BLaER1 treated with 17β-estradiol and CSF1 and Interleukin-3, amounts not matched to agents 10 nM and 100 nM (cell line): ENCODE measurements around the gene LAMA2.

Experiments
- H3K27ac ChIP-seq, 11 experiments: shearing (Covaris generic); formaldehyde crosslinking; 2 replicates each; pipeline ENCODE4 v1.8.1; 2022
- H3K27me3 ChIP-seq, 11 experiments: shearing (Covaris generic); formaldehyde crosslinking; 2 replicates each; pipeline ENCODE4 v1.8.1; 2022
- H3K36me3 ChIP-seq, 11 experiments: shearing (Covaris generic); formaldehyde crosslinking; 2 replicates each; pipeline ENCODE4 v1.8.1; 2022
- H3K4me1 ChIP-seq, 10 experiments: shearing (Covaris generic); formaldehyde crosslinking; 2 replicates each; pipeline ENCODE4 v1.8.1; 2022
- H3K4me2 ChIP-seq, 11 experiments: shearing (Covaris generic); formaldehyde crosslinking; 2 replicates each; pipeline ENCODE4 v1.8.1; 2022
- H3K4me3 ChIP-seq, 10 experiments: shearing (Covaris generic); formaldehyde crosslinking; 2 replicates each; pipeline ENCODE4 v1.8.1; 2022
- H3K9ac ChIP-seq, 11 experiments: shearing (Covaris generic); formaldehyde crosslinking; 2 replicates each; pipeline ENCODE4 v1.8.1; 2022
- H3K9me3 ChIP-seq, 11 experiments: shearing (Covaris generic); formaldehyde crosslinking; replicated peaks in 1 of 11; 2 replicates each; pipeline ENCODE4 v1.8.1; 2022
- H4K20me1 ChIP-seq, 11 experiments: shearing (Covaris generic); formaldehyde crosslinking; 2 replicates each; pipeline ENCODE4 v1.8.1; 2022
- Cebpa-rat ChIP-seq, 11 experiments: shearing (Covaris generic); IDR thresholded peaks; 2 replicates each; pipeline ENCODE4 v1.8.1; 2022

The LAMA2 gene

DNA sequence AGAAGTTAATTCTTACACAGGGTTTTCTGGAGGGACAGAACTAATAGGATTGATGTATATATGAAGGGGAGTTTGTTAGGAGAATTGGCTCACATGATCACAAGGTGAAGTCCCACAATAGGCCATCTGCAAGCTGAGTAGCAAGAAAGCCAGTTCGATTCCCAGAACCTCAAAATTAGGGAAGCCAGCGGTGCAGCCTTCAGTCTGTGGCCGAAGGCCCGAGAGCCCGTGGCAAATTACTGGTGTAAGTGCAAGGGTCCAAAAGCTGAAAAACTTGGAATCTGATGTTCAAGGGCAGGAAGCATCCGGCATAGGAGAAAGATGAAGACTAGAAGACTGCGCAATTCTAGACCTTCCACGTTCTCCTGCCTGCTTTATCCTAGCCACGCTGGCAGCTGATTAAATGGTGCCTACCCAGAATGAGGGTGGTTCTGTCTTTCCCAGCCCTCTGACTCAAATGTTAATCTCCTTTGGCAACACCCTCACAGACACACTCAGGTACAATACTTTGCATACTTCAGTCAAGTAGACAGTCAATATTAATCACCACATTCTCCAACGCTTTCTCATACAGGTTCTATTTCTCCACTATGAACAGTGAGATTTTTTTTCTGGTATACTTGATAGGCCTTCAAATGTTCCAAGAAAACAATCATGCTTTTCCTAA lies 357.0 kb downstream of the LAMA2 start:
- H4K20me1 ChIP-seq, result no peaks in the 10 kb centered on the region
- no peak for TF ChIP-seq Cebpa-rat (IDR thresholded peaks at IDR 0.05)
- no peaks in the 10 kb centered on the region for H3K9me3 ChIP-seq
- no peak overlapping the region for H3K27ac ChIP-seq
- H3K9ac ChIP-seq, result no peak overlapping the region
- H3K4me2 ChIP-seq, result no peak overlapping the region
- no peaks in the 10 kb centered on the region for H3K27me3 ChIP-seq
- no peak overlapping the region for H3K4me3 ChIP-seq
- peaks cover 13 to 16% (median 15%) of the 10 kb centered on the region in 10 experiments for H3K4me1 ChIP-seq
- no peaks in the 10 kb centered on the region for H3K36me3 ChIP-seq

DNA sequence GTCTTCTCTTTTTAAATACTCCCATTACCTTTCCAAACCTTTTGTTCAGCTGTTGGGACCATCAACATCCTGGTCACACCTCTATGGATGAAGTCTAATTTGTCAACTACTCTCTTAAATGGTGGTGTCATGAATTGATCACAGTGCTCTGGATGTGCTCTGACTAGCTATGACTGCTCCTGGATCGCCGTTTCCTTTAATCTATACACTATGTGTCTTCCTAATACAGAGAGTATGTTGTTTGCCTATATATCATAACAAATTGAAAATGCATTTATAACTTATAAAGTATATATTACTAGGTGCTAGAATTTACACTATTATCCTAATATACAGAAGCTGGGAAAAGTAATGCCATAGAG lies 357.5 kb downstream of the LAMA2 start:
- Histone ChIP-seq H3K4me3 (no peak overlapping the region), H3K36me3 (no peaks in the 10 kb centered on the region), H3K9me3 (no peaks in the 10 kb centered on the region), H3K4me2 (no peak overlapping the region), H3K4me1 (peaks cover 8 to 10% (median 10%) of the 10 kb centered on the region in 10 experiments), H3K9ac (no peak overlapping the region), H3K27me3 (no peaks in the 10 kb centered on the region), H3K27ac (no peak overlapping the region), H4K20me1 (no peaks in the 10 kb centered on the region)
- no peak for TF ChIP-seq Cebpa-rat (IDR thresholded peaks at IDR 0.05)

- no peak overlapping the region for H3K4me3 ChIP-seq
- no peak overlapping the region for H3K9ac ChIP-seq
- TF ChIP-seq Cebpa-rat (IDR thresholded peaks at IDR 0.05), result no peak
- no peaks in the 10 kb centered on the region for H3K9me3 ChIP-seq
- no peak overlapping the region for H3K27ac ChIP-seq
- no peak overlapping the region for H3K4me2 ChIP-seq
- H3K27me3 ChIP-seq, result no peaks in the 10 kb centered on the region
- no peaks in the 10 kb centered on the region for H3K36me3 ChIP-seq
- H4K20me1 ChIP-seq, result no peaks in the 10 kb centered on the region
- H3K4me1 ChIP-seq, result no peaks in the 10 kb centered on the region
These were observed 359.6 kb downstream of the LAMA2 start for GRCh38 chr6:129242546-129242945.

- no peak overlapping the region for H3K4me3 ChIP-seq
- H4K20me1 ChIP-seq, result no peaks in the 10 kb centered on the region
- no peak for TF ChIP-seq Cebpa-rat (IDR thresholded peaks at IDR 0.05)
- H3K4me1 ChIP-seq, result no peaks in the 10 kb centered on the region
- no peak overlapping the region for H3K27ac ChIP-seq
- H3K36me3 ChIP-seq, result no peaks in the 10 kb centered on the region
- no peak overlapping the region for H3K4me2 ChIP-seq
- H3K27me3 ChIP-seq, result no peaks in the 10 kb centered on the region
- H3K9me3 ChIP-seq, result no peaks in the 10 kb centered on the region
- no peak overlapping the region for H3K9ac ChIP-seq
These were observed 360.4 kb downstream of the LAMA2 start for GRCh38 chr6:129243377-129243776.

DNA sequence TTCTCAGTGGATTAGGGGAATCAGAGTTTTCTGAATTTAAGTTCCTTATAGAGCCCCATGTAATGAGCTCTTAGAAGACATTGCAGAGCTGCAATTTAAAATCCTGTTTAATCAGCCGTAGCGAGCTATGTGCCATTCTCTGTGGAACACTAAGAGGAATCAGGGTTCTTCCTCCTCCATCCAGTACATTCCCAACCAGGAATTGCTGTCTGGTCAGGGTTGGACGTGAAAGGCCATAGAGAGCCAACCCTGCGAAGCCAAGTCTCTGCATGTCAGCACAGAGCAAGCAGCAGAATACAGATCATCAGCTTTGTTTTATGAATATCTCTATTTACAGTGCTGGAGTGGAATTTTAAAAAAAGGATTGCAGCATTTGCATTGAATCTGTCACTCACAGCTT lies 366.0 kb downstream of the LAMA2 start:
- H3K4me2 ChIP-seq, result no peak overlapping the region
- no peaks in the 10 kb centered on the region for H4K20me1 ChIP-seq

GRCh38 chr6:129251669-129252376 lies 368.9 kb downstream of the LAMA2 start:
- no peaks in the 10 kb centered on the region for H3K27me3 ChIP-seq
- no peaks in the 10 kb centered on the region for H3K9me3 ChIP-seq
- H3K4me3 ChIP-seq, result no peak overlapping the region
- H3K36me3 ChIP-seq, result no peaks in the 10 kb centered on the region
- H3K4me1 ChIP-seq, result no peaks in the 10 kb centered on the region
- H3K27ac ChIP-seq, result no peak overlapping the region
- TF ChIP-seq Cebpa-rat (IDR thresholded peaks at IDR 0.05), result no peak
- H4K20me1 ChIP-seq, result no peaks in the 10 kb centered on the region
- H3K4me2 ChIP-seq, result no peak overlapping the region
- H3K9ac ChIP-seq, result no peak overlapping the region

More for the DNA sequence above, 366.0 kb downstream of the LAMA2 start:
- Histone ChIP-seq H3K27me3 (no peaks in the 10 kb centered on the region), H3K4me1 (no peaks in the 10 kb centered on the region), H3K9me3 (no peaks in the 10 kb centered on the region), H3K27ac (no peak overlapping the region), H3K4me3 (no peak overlapping the region), H3K36me3 (no peaks in the 10 kb centered on the region), H3K9ac (no peak overlapping the region)
- no peak for TF ChIP-seq Cebpa-rat (IDR thresholded peaks at IDR 0.05)

DNA sequence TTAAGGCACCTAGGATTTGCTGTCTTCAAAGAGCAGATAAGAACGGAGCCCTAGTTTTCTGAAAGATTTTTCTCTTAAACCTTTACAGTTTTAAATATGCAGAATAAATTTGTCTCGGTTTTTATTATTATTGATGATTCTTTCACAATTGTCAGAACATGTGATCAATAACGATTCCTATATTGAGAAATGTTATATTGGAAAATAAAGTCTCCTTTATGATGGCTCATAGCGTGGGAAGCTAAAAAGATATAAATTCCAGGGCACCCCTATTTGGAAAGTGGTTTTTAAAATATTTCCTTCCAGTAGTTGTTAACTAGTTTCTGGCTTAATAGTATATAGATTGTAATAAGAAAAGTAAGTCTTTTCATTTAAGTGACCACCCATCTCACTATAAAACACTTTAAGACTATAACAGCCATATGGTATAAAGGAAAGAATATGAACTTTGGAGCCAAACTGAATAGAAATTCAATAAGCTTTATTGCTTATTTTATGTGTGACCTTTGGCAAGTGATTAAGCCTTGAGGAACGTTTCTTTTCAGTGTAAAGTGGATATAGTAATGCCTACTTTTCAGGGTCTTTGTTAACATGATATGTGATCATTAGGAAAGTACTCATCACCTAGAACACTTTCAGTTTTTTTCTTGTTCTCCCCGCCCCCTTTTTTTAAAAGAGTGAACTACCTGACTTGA lies 369.6 kb downstream of the LAMA2 start:
- H3K27ac ChIP-seq, result no peak overlapping the region
- H3K4me1 ChIP-seq, result no peaks in the 10 kb centered on the region
- H3K36me3 ChIP-seq, result no peaks in the 10 kb centered on the region
- TF ChIP-seq Cebpa-rat (IDR thresholded peaks at IDR 0.05), result no peak
- no peaks in the 10 kb centered on the region for H3K9me3 ChIP-seq
- H4K20me1 ChIP-seq, result no peaks in the 10 kb centered on the region
- H3K4me3 ChIP-seq, result no peak overlapping the region
- H3K4me2 ChIP-seq, result no peak overlapping the region
- no peaks in the 10 kb centered on the region for H3K27me3 ChIP-seq
- no peak overlapping the region for H3K9ac ChIP-seq

GRCh38 chr6:129253242-129253641 lies 370.3 kb downstream of the LAMA2 start:
- Histone ChIP-seq H3K36me3 (no peaks in the 10 kb centered on the region), H3K9ac (no peak overlapping the region), H4K20me1 (no peaks in the 10 kb centered on the region), H3K9me3 (no peaks in the 10 kb centered on the region), H3K4me2 (no peak overlapping the region), H3K4me1 (no peaks in the 10 kb centered on the region), H3K27ac (no peak overlapping the region), H3K4me3 (no peak overlapping the region), H3K27me3 (no peaks in the 10 kb centered on the region)
- no peak for TF ChIP-seq Cebpa-rat (IDR thresholded peaks at IDR 0.05)

- H3K27ac ChIP-seq, result no peak overlapping the region
- no peaks in the 10 kb centered on the region for H3K36me3 ChIP-seq
- TF ChIP-seq Cebpa-rat (IDR thresholded peaks at IDR 0.05), result no peak
- H3K9me3 ChIP-seq, result no peaks in the 10 kb centered on the region
- H3K4me1 ChIP-seq, result no peaks in the 10 kb centered on the region
- H3K4me2 ChIP-seq, result no peak overlapping the region
- no peak overlapping the region for H3K9ac ChIP-seq
- H3K27me3 ChIP-seq, result no peaks in the 10 kb centered on the region
- no peak overlapping the region for H3K4me3 ChIP-seq
- H4K20me1 ChIP-seq, result no peaks in the 10 kb centered on the region
These were observed 370.8 kb downstream of the LAMA2 start for GRCh38 chr6:129253727-129254126.

DNA sequence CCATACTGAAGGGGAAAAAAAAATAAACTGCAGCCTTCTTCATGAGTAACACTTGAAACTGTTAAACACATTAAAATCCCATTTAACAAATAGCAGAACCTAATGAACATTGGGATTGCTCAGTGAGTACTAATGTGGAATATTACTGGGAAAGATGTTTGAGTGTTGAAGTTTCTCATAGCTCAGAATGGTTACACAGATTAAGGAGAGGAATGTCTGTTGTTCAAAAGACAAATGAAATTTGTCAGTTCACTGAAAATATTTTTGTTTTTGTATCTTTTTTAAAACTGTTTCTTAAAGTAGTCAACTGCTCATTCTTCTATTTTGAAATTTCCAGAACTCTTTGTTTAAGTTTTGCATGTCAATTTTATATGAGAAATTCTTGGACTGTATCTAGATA lies 374.3 kb downstream of the LAMA2 start:
- Histone ChIP-seq H3K4me1 (no peaks in the 10 kb centered on the region), H3K36me3 (no peaks in the 10 kb centered on the region), H4K20me1 (no peaks in the 10 kb centered on the region), H3K27ac (no peak overlapping the region), H3K9ac (no peak overlapping the region), H3K4me2 (no peak overlapping the region), H3K4me3 (no peak overlapping the region), H3K9me3 (no peaks in the 10 kb centered on the region), H3K27me3 (no peaks in the 10 kb centered on the region)
- no peak for TF ChIP-seq Cebpa-rat (IDR thresholded peaks at IDR 0.05)
